ENCODE data around the gene ETS1.

GRCh38 chr11:128628325-128628673, 40.9 kb upstream of the ETS1 start:
- TF ChIP-seq POLR2AphosphoS5 (IDR thresholded peaks at IDR 0.05; ENCODE audit: low read depth, low read length) (no peak), TAF1 (IDR thresholded peaks at IDR 0.05; ENCODE audit: borderline replicate concordance, insufficient read depth, low read length) (no peak), REST (IDR thresholded peaks at IDR 0.05; ENCODE audit: insufficient read depth in 1 of 2, low read depth in 2 of 2, low read length in 2 of 2) (no peak), SIN3A (IDR thresholded peaks at IDR 0.05; ENCODE audit: borderline replicate concordance, insufficient read depth, low read length) (no peak), FOXP2 (optimal IDR thresholded peaks at IDR 0.05; ENCODE audit: borderline replicate concordance, extremely low read depth, extremely low read length, insufficient read depth) (no peak)
